HEK293T (cell line): ENCODE results near the gene MLLT10.

Source experiments
- CTCF ChIA-PET: fragments of 350-600 bp; formaldehyde crosslinking; extraction: SDS; loops from one replicate; lab custom pipeline; 2021; ENCODE audit warnings: antibody characterized with exemption, inconsistent platforms; lab: Yijun Ruan, JAX
- POLR2A ChIA-PET: fragments of 350-600 bp; formaldehyde crosslinking; extraction: SDS; loops from one replicate; lab custom pipeline; 2020; ENCODE audit warnings: antibody characterized with exemption, inconsistent platforms; lab: Yijun Ruan, JAX
- DNase-seq: peaks from one replicate; pipeline ENCODE4 v3.0.0; 2012; ENCODE audit warnings: mixed read lengths; ENCODE audit errors: extremely low spot score
- ARNT ChIP-seq: fragments of 450-650 bp; IDR thresholded peaks from 2 replicates; pipeline ENCODE4 v1.6.1; 2017; ENCODE audit warnings: mild to moderate bottlenecking
- BHLHE40 ChIP-seq: fragments of 450-650 bp; IDR thresholded peaks from 2 replicates; pipeline ENCODE4 v1.6.1; 2016; ENCODE audit warnings: mild to moderate bottlenecking, moderate library complexity, borderline replicate concordance
- CTBP1 ChIP-seq: fragments of 450-650 bp; IDR thresholded peaks from 2 replicates; pipeline ENCODE4 v1.6.1; 2016; ENCODE audit warnings: borderline replicate concordance
- ELF4 ChIP-seq: fragments of 450-650 bp; IDR thresholded peaks from 2 replicates; pipeline ENCODE4 v1.6.1; 2017; ENCODE audit warnings: antibody characterized with exemption
- FOXA1 ChIP-seq: fragments of 450-650 bp; IDR thresholded peaks from 2 replicates; pipeline ENCODE4 v1.6.1; 2016; ENCODE audit warnings: mild to moderate bottlenecking
- FOXK2 ChIP-seq: fragments of 450-650 bp; IDR thresholded peaks from 2 replicates; pipeline ENCODE4 v1.6.1; 2016; ENCODE audit warnings: mild to moderate bottlenecking
- FOXM1 ChIP-seq: fragments of 450-650 bp; IDR thresholded peaks from 2 replicates; pipeline ENCODE4 v1.6.1; 2017; ENCODE audit warnings: mild to moderate bottlenecking, borderline replicate concordance
- HDGF ChIP-seq: fragments of 450-650 bp; IDR thresholded peaks from 2 replicates; pipeline ENCODE4 v1.6.1; 2017; ENCODE audit warnings: antibody characterized with exemption, borderline replicate concordance
- L3MBTL2 ChIP-seq: fragments of 450-650 bp; conservative IDR thresholded peaks from 2 replicates; pipeline ENCODE4 v1.6.1; 2016; ENCODE audit warnings: mild to moderate bottlenecking
- LEF1 ChIP-seq: fragments of 450-650 bp; IDR thresholded peaks from 2 replicates; pipeline ENCODE4 v1.6.1; 2017; ENCODE audit warnings: mild to moderate bottlenecking, borderline replicate concordance
- NFRKB ChIP-seq: fragments of 450-650 bp; IDR thresholded peaks from 2 replicates; pipeline ENCODE4 v1.6.1; 2016; ENCODE audit warnings: mild to moderate bottlenecking, moderate library complexity
- SP1 ChIP-seq: fragments of 450-650 bp; IDR thresholded peaks from 2 replicates; pipeline ENCODE4 v1.6.1; 2017
- SUZ12 ChIP-seq: fragments of 450-650 bp; IDR thresholded peaks from 2 replicates; pipeline ENCODE4 v1.6.1; 2016; ENCODE audit warnings: mild to moderate bottlenecking
- TARDBP ChIP-seq: fragments of 450-650 bp; IDR thresholded peaks from 2 replicates; pipeline ENCODE4 v1.6.1; 2016
- ZNF384 ChIP-seq: fragments of 450-650 bp; IDR thresholded peaks from 2 replicates; pipeline ENCODE4 v1.6.1; 2016
- TF ChIP-seq, protein P1 (sequence below): fragments of 450-650 bp; IDR thresholded peaks from 2 replicates; pipeline ENCODE4 v1.6.1; 2016

Gene MLLT10

DNA sequence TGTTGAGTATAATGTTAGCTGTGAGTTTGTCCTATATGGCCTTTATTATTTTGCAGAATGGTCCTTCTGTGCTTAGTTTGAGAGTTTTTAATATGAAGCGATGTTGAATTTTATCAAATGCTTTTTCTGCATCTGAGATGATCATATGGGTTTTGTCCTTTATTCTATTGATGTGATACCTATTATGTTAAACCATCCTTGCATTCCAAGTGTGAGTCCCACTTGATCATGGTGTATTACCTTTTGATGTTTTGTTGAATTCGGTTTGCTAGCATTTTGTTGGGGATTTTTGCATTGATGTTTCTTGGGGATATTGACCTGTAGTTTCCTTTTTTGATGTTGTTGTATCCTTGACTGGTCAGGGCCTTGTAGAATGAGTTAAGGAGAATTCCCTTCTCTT lies 166.4 kb downstream of the MLLT10 start:
- no peak for TF ChIP-seq ARNT
- TF ChIP-seq ELF4: no peak
- TF ChIP-seq SP1: no peak
- TF ChIP-seq HDGF: no peak
- TF ChIP-seq TARDBP: no peak
- TF ChIP-seq FOXM1: no peak
- TF ChIP-seq FOXK2: no peak
- TF ChIP-seq CTBP1: no peak
- TF ChIP-seq BHLHE40: no peak
- no peak for TF ChIP-seq SUZ12
- no peak for TF ChIP-seq FOXA1
- TF ChIP-seq, protein P1, sequence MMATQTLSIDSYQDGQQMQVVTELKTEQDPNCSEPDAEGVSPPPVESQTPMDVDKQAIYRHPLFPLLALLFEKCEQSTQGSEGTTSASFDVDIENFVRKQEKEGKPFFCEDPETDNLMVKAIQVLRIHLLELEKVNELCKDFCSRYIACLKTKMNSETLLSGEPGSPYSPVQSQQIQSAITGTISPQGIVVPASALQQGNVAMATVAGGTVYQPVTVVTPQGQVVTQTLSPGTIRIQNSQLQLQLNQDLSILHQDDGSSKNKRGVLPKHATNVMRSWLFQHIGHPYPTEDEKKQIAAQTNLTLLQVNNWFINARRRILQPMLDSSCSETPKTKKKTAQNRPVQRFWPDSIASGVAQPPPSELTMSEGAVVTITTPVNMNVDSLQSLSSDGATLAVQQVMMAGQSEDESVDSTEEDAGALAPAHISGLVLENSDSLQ: no peak
- no peak for TF ChIP-seq L3MBTL2
- TF ChIP-seq NFRKB: no peak
- TF ChIP-seq LEF1: no peak
- no peak for TF ChIP-seq ZNF384
- ChIA-PET CTCF (no interaction called here), POLR2A (no interaction called here)
- no peak for DNase-seq

- CTCF ChIA-PET: no interaction called here
- POLR2A ChIA-PET: no interaction called here
- TF ChIP-seq ELF4 (no peak), CTBP1 (no peak), LEF1 (no peak), FOXK2 (no peak), ARNT (no peak), HDGF (no peak), NFRKB (no peak), BHLHE40 (no peak), FOXA1 (no peak), TARDBP (no peak), SUZ12 (no peak)
- TF ChIP-seq, protein P1: no peak
- no peak for DNase-seq
Observed at GRCh38 chr10:21702633-21703111, 168.6 kb downstream of the MLLT10 start.

GRCh38 chr10:21705142-21705827 lies 171.3 kb downstream of the MLLT10 start:
- CTCF ChIA-PET: no interaction called here
- TF ChIP-seq BHLHE40 (no peak), LEF1 (no peak), FOXA1 (no peak), NFRKB (no peak), FOXK2 (no peak), CTBP1 (no peak), SP1 (no peak), L3MBTL2 (no peak), ELF4 (no peak), ZNF384 (no peak), FOXM1 (no peak), ARNT (no peak), TARDBP (no peak)
- TF ChIP-seq, protein P1: no peak
- DNase-seq: no peak
- POLR2A ChIA-PET: no interaction called here

- ChIA-PET CTCF (no interaction called here), POLR2A (no interaction called here)
- TF ChIP-seq L3MBTL2 (no peak), FOXA1 (no peak), SP1 (no peak), FOXM1 (no peak), HDGF (no peak), SUZ12 (no peak)
- TF ChIP-seq, protein P1: no peak
- DNase-seq: no peak
Observed at GRCh38 chr10:21705828-21706176, 171.8 kb downstream of the MLLT10 start.

- CTCF ChIA-PET: no interaction called here
Observed at GRCh38 chr10:21707498-21707897, 173.5 kb downstream of the MLLT10 start.

More at GRCh38 chr10:21707498-21707897, 173.5 kb downstream of the MLLT10 start:
- TF ChIP-seq FOXA1 (no peak), FOXM1 (no peak), CTBP1 (no peak), SUZ12 (no peak), FOXK2 (no peak), BHLHE40 (no peak), SP1 (no peak), NFRKB (no peak), ZNF384 (no peak), ELF4 (no peak), LEF1 (no peak), L3MBTL2 (no peak), HDGF (no peak), TARDBP (no peak), ARNT (no peak)
- TF ChIP-seq, protein P1: no peak
- POLR2A ChIA-PET: no interaction called here
- no peak for DNase-seq
